Endothelial cell of umbilical vein (primary cell): Measurements from ENCODE around the gene UBE2M. TPM values are rescaled to one million over a fixed set of nuclear protein-coding genes. Genes with fewer than 3 reads are reported as not detected.

Experiments
- BruUV-seq: library from RNA; stranded (reverse); fragments of 400-500 nt; replicated peaks from 2 replicates; lab custom pipeline; 2021; lab: Mats Ljungman, UMichigan
- CTCF ChIA-PET: fragments of 300-600, 350-600 bp; sonication (Branson Sonifier 250); formaldehyde crosslinking; loops from one replicate; lab custom pipeline; 2021; ENCODE audit warnings: antibody characterized with exemption, inconsistent platforms; lab: Charles Lee
- POLR2A ChIA-PET: fragments of 300-600, 350-600 bp; sonication (Branson Sonifier 250); formaldehyde crosslinking; loops from one replicate; lab custom pipeline; 2021; ENCODE audit warnings: antibody characterized with exemption, inconsistent platforms; lab: Charles Lee
- DNase-seq: peaks from one replicate; pipeline ENCODE4 v3.0.0-alpha.2; 2011; ENCODE audit warnings: low read depth, low spot score
- FAIRE-seq: peaks from 2 replicates; lab custom pipeline; 2011; peaks lifted over from hg19 to GRCh38; lab: Jason Lieb, UNC
- H2AFZ ChIP-seq: 2 replicates; pipeline ENCODE4 v1.6.0; 2012; ENCODE audit warnings: low read depth, low read length, control low read depth, inconsistent platforms
- H3K27ac ChIP-seq: 2 replicates; pipeline ENCODE4 v1.5.1; 2011; ENCODE audit warnings: low read depth, mild to moderate bottlenecking, control low read depth, low read length, moderate library complexity; ENCODE audit not compliant: insufficient read depth
- H3K27me3 ChIP-seq, 2 experiments: 2 replicates each; pipeline versions ENCODE4 v1.6.0 to v1.6.1; 2011; ENCODE audit warnings: low read length in 2 of 2, mixed read lengths in 1 of 2; ENCODE audit not compliant: control insufficient read depth in 2 of 2, insufficient read depth in 2 of 2
- H3K36me3 ChIP-seq, 2 experiments: 2 replicates in 1 of 2; 3 replicates in 1 of 2; pipeline ENCODE4 v1.5.1; 2011; ENCODE audit warnings: low read length in 2 of 2, mild to moderate bottlenecking in 1 of 2, moderate library complexity in 1 of 2; ENCODE audit not compliant: control insufficient read depth in 2 of 2, insufficient read depth in 2 of 2; ENCODE audit errors: extremely low read depth in 1 of 2
- H3K4me1 ChIP-seq: 3 replicates; pipeline ENCODE4 v1.5.1; 2011; ENCODE audit warnings: mild to moderate bottlenecking, low read length; ENCODE audit not compliant: control insufficient read depth, insufficient read depth; ENCODE audit errors: extremely low read depth
- H3K4me2 ChIP-seq: 2 replicates; pipeline ENCODE4 v1.6.1; 2011; ENCODE audit warnings: low read length, control low read depth, mixed read lengths; ENCODE audit not compliant: insufficient read depth
- H3K4me3 ChIP-seq, 3 experiments: fragments of 200-600 bp in 1 of 3; sonication (generic), shearing (Covaris generic) in 1 of 3; replicated peaks in 1 of 3; 2 replicates each; pipeline ENCODE4 v1.5.1; 2011 to 2016; ENCODE audit warnings: control low read depth in 3 of 3, low read length in 3 of 3, mild to moderate bottlenecking in 2 of 3, inconsistent platforms in 1 of 3, low read depth in 1 of 3, moderate library complexity in 1 of 3; ENCODE audit not compliant: insufficient read depth in 1 of 3
- H3K79me2 ChIP-seq: 2 replicates; pipeline ENCODE4 v1.6.0; 2012; ENCODE audit warnings: low read length, inconsistent platforms; ENCODE audit not compliant: control insufficient read depth, insufficient read depth
- H3K9ac ChIP-seq: replicated peaks from 2 replicates; pipeline ENCODE3; 2011; ENCODE audit warnings: low read length, control low read depth; ENCODE audit not compliant: insufficient read depth; ENCODE audit errors: extremely low read depth
- H3K9me1 ChIP-seq: replicated peaks from 3 replicates; pipeline ENCODE4 v1.6.0; 2011; ENCODE audit warnings: mild to moderate bottlenecking, low read length; ENCODE audit not compliant: control insufficient read depth, insufficient read depth; ENCODE audit errors: extremely low read depth
- H3K9me3 ChIP-seq: replicated peaks from 2 replicates; pipeline ENCODE4 v1.5.1; 2012; ENCODE audit warnings: low read length, inconsistent platforms; ENCODE audit not compliant: control insufficient read depth, insufficient read depth
- H4K20me1 ChIP-seq: replicated peaks from 2 replicates; pipeline ENCODE3; 2011; ENCODE audit warnings: mild to moderate bottlenecking, low read length; ENCODE audit not compliant: control insufficient read depth, insufficient read depth; ENCODE audit errors: extremely low read depth
- CTCF ChIP-seq, 2 donors: IDR thresholded peaks; 1 replicate in 1 of 2; 2 replicates in 1 of 2; pipeline ENCODE4 v1.5.1; 2011; ENCODE audit warnings: low read length in 2 of 2, mild to moderate bottlenecking in 2 of 2, moderate library complexity in 2 of 2, control low read depth in 1 of 2, inconsistent platforms in 1 of 2, low read depth in 1 of 2; ENCODE audit not compliant: insufficient read depth in 1 of 2; ENCODE audit errors: extremely low read depth in 1 of 2
- EZH2 ChIP-seq: IDR thresholded peaks from 2 replicates; pipeline ENCODE4 v1.6.1; 2012; ENCODE audit warnings: borderline replicate concordance, low read depth, mild to moderate bottlenecking, moderate library complexity, low read length, inconsistent platforms; ENCODE audit not compliant: severe bottlenecking
- FOS ChIP-seq: IDR thresholded peaks from 2 replicates; pipeline ENCODE4 v1.6.1; 2011; ENCODE audit warnings: mild to moderate bottlenecking, low read length, moderate library complexity, borderline replicate concordance; ENCODE audit not compliant: insufficient read depth
- GATA2 ChIP-seq: IDR thresholded peaks from 2 replicates; pipeline ENCODE4 v1.7.0; 2011; ENCODE audit warnings: low read depth, mild to moderate bottlenecking, moderate library complexity, mixed read lengths, low read length; ENCODE audit not compliant: insufficient read length, insufficient read depth
- JUN ChIP-seq: IDR thresholded peaks from 2 replicates; pipeline ENCODE4 v1.6.1; 2011; ENCODE audit warnings: borderline replicate concordance, low read depth; ENCODE audit not compliant: insufficient read length, insufficient read depth
- MAX ChIP-seq: IDR thresholded peaks from 2 replicates; pipeline ENCODE4 v1.6.1; 2011; ENCODE audit not compliant: insufficient read depth, insufficient read length
- MYC ChIP-seq: IDR thresholded peaks from one replicate; pipeline ENCODE4 v1.6.1; 2011; ENCODE audit warnings: mild to moderate bottlenecking, low read depth, low read length
- POLR2A ChIP-seq: IDR thresholded peaks from 2 replicates; pipeline ENCODE4 v1.6.1; 2012; ENCODE audit warnings: low read depth, mild to moderate bottlenecking, control low read depth, low read length
- POLR2AphosphoS5 ChIP-seq: IDR thresholded peaks from 2 replicates; pipeline ENCODE4 v1.6.1; 2012; ENCODE audit warnings: low read depth, mild to moderate bottlenecking, control low read depth, low read length, moderate library complexity; ENCODE audit not compliant: insufficient read depth
- dilution Hi-C: fragments of 300-500 bp; cut with MboI; formaldehyde crosslinking; loops from one replicate; pipeline ENCODE4 v1.15.0; 2019; ENCODE audit warnings: low sequenced_read_pairs; ENCODE audit not compliant: extremely low pct_ligation_motif_present
- intact Hi-C: fragments of 100-400 bp; cut with micrococcal nuclease; formaldehyde crosslinking; loops from one replicate; pipeline ENCODE4 v1.10.0; 2022
- polyA plus RNA-seq, 4 experiments: library from polyadenylated mRNA; depleted of rRNA in 3 of 4; stranded (reverse) in 3 of 4; unstranded in 1 of 4; fragments of >200 nt; gene quantifications; 2 replicates each; pipeline versions ENCODE4 v1.2.1 to v1.2.3, GENCODE V29; 2011 to 2012; ENCODE audit warnings: missing spikeins in 1 of 4
- total RNA-seq: library from RNA; stranded (reverse); gene quantifications from 2 replicates; pipeline ENCODE4 v1.2.3, GENCODE V29; 2021

The UBE2M gene
- total and polyA plus RNA-seq, 2 donors (not counting 3 experiments of a cell fraction or from before 2014, with no cell fraction given): 87.8 to 102 TPM

- Histone ChIP-seq H3K9ac (no peak overlapping the region), H3K27ac (no peak overlapping the region), H2AFZ (no peak overlapping the region), H3K36me3 (peaks cover 0 to 9% of the 10 kb centered on the region in 2 experiments), H3K4me2 (no peak overlapping the region), H3K4me3 (no peak overlapping the region), H3K27me3 (no peaks in the 10 kb centered on the region), H3K9me3 (no peaks in the 10 kb centered on the region), H4K20me1 (no peaks in the 10 kb centered on the region), H3K4me1 (peaks cover 16% of the 10 kb centered on the region), H3K9me1 (no peaks in the 10 kb centered on the region), H3K79me2 (peaks cover 2% of the 10 kb centered on the region)
- FAIRE-seq (no peak), DNase-seq (no peak)
- TF ChIP-seq FOS (no peak), MAX (no peak), POLR2A (no peak), JUN (no peak), GATA2 (no peak), MYC (no peak), EZH2 (no peak), CTCF (IDR thresholded peaks at IDR 0.05; ENCODE audit: extremely low read depth in 1 of 2, insufficient read depth in 1 of 2, low read depth in 1 of 2, low read length in 2 of 2) (no peak), POLR2AphosphoS5 (no peak)
- intact Hi-C loops (no loop called here), dilution Hi-C loops (no loop called here)
- ChIA-PET CTCF (interaction anchor here (1.5 kb wide), 1 partner anchor 17 kb away, joined by 3 read pairs; no protein-coding TSS in a partner anchor), POLR2A (no interaction called here)
- no TSS peak for BruUV-seq
Measured at GRCh38 chr19:58570770-58571574, 12.6 kb upstream of the UBE2M start.
